ENCODE measurements around the gene LAMA3.

The LAMA3 gene

GRCh38 chr18:23953984-23954383 lies 264.7 kb downstream of the LAMA3 start:
- DNase-seq, result no peak

DNA sequence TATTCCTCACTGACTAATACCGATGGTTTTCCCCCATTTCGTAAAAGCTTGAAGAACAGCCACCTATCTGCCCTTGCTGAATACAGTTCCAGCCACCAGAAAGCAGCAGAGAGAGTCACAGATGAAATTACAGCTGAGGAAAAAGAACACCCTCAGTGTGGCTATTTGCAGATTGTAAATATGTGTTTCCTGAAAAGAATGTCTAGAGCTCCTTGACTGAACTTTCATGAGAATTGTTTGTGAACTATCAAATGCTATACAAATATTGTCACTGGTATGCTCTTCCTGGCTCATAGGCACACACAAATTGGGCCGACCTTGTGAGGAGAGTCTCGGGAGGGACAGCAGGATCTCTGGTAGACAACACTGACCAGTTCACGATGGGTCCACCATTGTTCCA lies 267.2 kb downstream of the LAMA3 start:
- DNase-seq, result no peak

DNA sequence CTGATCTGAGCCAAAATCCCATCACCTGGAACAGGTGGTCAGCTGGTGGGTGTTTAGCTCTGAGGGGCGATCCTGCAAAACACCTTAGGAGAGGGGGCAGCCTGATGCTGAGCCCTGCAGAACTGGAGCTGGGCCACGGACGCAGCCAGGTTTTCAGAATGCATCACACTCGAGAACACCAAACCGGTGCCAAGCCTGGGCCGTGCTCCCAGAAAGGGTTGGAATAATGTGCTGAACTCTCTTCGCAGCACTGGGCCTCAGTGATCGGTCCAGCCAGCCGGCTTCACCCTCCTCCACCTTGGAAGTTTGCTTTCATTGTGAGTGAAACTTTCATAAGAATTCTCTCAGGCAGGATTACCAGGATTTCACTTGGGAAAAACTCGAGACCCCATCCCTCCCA lies 268.8 kb downstream of the LAMA3 start:
- DNase-seq, result peak; percentile 84

GRCh38 chr18:23963443-23964165 lies 274.4 kb downstream of the LAMA3 start:
- DNase-seq, result no peak

DNA sequence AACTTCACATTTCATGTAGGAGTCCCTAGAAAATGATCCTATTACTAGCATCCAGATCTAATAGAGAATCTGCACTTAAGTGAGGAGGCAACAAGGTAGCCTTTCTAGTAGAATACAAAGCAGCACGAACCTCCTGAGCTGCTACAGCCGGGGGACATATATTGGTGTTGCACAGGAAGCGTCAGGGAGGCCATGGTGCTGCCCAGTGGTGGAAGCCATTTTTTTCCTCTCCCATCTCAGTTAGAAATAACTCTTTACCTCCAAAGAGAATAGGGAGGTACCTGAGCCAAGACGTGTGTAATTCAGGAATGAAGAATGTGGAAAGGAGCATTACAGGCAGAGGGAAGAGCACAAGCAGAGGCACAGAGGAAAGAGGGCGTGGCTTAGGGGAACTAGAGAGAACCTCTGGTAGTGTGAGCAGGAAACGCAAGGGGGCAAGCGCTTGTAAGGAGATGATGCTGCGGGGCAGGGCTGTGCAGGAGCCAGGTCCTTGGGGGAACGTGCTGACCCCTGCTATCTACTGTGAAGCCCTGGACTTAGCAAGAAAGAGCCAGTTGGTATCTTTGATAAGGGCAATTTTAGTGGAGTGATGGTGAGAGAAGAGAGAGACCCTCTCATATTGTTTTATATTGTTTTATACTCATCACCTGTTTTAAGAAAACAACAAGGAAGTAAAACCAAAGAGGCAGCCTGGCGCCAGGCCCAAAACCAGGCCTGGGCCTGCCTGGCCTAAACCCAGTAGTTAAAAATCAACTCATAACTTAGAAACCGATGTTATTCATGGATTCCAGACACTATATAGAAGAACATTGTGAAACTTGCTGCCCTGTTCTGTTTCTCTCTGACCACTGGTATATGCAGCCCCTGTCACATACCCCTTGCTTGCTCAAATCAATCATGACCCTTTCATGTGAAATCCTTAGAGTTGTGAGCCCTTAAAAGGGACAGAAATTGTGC lies 275.3 kb downstream of the LAMA3 start:
- no peak for DNase-seq

DNA sequence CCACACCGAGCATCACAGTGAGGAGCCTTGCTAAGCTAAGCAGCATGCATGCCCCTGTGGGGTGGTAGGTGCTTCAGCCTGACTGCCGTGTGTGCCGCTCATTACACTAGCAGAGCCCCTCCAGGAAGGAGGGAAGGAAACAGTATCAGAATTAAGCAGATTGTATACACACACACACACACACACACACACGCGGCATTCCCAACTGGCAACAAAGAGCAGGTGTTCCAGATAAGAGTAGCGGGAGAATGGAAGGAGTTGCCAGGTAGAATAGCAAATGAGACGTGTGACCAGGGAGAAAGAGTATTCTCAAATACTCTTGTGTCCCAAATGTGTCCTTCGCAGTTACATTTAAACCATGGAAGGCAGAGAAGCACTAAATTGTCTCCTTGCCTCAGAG lies 277.7 kb downstream of the LAMA3 start:
- no peak for DNase-seq

GRCh38 chr18:23967321-23968089 lies 278.3 kb downstream of the LAMA3 start:
- no peak for DNase-seq

GRCh38 chr18:23968638-23969604 lies 279.7 kb downstream of the LAMA3 start:
- no peak for DNase-seq

- DNase-seq, result no peak
These were observed 280.4 kb downstream of the LAMA3 start for GRCh38 chr18:23969664-23970063.

DNA sequence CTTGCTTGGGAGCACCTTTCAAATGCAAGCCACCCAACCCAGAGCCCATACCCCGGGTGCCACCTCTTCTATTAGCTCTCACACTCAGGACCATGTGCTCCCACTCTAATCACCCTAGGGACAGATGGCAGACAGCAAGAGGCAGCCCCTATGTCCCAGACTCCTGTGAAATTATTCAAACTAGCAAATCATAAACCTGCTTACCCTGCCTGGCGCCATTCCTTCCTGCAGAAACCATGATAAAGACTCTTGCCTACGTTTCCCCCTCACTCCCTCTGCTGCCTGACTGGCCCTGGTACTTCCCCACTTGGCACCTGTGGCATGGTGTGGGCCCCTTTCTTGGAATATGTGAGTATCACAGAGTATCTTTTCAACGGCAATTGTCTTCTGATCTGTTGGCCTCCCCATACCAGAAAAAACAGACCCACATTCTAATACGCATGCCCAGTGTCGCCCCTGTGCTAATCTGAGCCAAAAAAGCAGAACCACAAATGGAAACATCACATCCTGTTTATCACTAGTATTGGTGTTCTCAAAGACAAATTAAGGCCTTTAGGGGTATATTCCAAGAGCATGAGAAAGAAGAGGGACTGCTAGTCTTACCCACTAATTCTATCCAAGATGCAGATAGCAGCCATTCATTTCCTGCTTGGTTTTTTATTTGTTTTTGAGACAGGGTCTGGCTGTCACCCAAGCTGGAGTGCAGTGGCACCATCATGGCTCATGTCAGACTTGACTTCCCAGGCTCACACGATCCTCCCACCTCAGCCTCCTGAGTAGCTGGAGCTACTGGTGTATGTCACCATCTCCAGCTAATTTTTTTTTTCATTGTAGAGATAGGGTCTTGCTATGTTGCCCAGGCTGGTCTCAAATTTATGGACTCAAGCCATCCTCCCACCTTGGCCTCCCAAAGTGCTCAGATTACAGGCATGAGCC lies 281.2 kb downstream of the LAMA3 start:
- DNase-seq, result no peak

GRCh38 chr18:23971097-23971440 lies 281.8 kb downstream of the LAMA3 start:
- no peak for DNase-seq

- DNase-seq, result no peak
These were observed 282.5 kb downstream of the LAMA3 start for GRCh38 chr18:23971666-23972230.

DNA sequence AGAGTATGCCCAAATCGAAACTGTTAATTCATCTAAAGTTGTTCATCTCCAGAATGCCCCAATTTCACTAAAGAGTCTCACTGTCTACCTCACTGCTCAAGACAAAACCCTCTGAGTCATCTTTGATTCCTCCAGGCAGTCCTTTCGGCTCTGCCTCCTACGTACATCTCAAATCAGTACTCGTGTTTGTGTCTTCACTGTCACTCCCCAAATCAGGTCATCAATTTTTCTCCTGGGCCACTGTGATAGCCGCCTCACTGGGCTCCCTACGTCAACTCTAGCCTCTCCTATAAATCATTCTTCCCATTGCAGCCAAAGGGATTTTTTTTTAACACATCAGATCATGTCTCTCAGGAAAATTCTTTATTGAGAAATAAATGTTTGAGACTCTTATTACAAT lies 283.2 kb downstream of the LAMA3 start:
- no peak for DNase-seq

DNA sequence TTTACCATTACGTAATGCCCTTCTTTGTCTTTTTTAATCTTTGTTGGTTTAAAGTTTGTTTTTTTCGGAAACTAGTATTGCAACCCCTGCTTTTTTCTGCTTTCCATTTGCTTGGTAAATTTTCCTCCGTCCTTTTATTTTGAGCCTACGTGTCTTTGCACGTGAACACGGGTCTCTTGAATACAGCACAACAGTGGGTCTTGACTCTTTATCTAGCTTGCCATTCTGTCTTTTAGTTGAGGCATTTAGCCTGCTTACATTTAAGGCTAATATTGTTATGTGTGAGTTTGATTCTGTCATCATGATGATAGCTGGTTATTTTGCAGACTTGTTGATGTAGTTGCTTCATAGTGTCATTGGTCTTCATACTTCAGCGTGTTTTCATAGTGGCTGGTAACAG lies 287.9 kb downstream of the LAMA3 start:
- DNase-seq, result no peak

- no peak for DNase-seq
These were observed 288.6 kb downstream of the LAMA3 start for GRCh38 chr18:23977719-23978483.

DNA sequence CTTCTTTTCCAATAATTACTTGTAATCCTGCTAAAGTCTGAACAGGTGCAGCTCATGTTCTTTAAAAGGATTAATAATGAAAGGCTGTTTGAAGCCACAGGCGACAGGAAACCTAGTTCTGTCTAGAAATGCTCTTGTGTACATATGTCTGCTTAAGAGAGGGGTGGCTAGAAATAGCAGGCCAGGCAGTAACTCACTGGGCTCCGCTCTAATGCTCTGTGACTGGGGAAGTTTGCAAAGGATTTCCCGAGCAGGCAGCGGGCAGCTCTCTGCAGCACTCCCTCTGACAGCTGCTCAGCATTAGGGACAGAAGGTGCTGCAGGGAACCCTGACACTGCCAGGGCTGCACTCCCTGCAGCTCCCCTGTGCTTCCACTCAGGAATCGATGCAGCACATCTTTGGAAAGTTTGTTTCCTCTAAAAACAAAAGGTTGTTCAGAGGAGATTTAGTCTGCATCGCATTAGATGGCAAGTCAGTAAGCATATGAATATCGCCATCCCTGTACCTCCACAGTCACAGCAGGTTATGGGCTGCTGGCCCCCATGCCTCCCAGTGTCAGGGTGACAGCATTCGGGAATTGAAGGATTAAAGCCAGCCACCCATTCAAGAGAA lies 292.2 kb downstream of the LAMA3 start:
- no peak for DNase-seq

GRCh38 chr18:23982155-23983079 lies 293.2 kb downstream of the LAMA3 start:
- peak; percentile 54 for DNase-seq

GRCh38 chr18:23983112-23983511 lies 293.9 kb downstream of the LAMA3 start:
- DNase-seq, result no peak

All from femur (tissue), 1 donor.